ENCODE data around the gene HELZ. TPM values are rescaled to one million over a fixed set of nuclear protein-coding genes. Genes with fewer than 3 reads are reported as not detected.

The HELZ gene
- total and polyA plus RNA-seq, 7 donors, result 1.8 to 55.7 (median 30.8) TPM

GRCh38 chr17:67266496-67266895 is 21.5 kb upstream of the HELZ start:
- Histone ChIP-seq H3K4me1 (no peaks in the 10 kb centered on the region), H3K4me3 (no peak overlapping the region), H3K9me3 (no peaks in the 10 kb centered on the region), H3K36me3 (ENCODE audit: insufficient read depth in 1 of 2, low read depth in 1 of 2) (no peaks in the 10 kb centered on the region), H3K27me3 (ENCODE audit: insufficient read depth in 3 of 3, low read length in 2 of 3) (no peaks in the 10 kb centered on the region), H3K27ac (no peak overlapping the region)
- DNase-seq, result no peak
- intact Hi-C loops (cut with DNase I), result no loop called here
- no peak for ATAC-seq
- TF ChIP-seq CTCF (IDR thresholded peaks at IDR 0.05), result no peak
- 76 to 82% (median 79%) methylated on average over 7 of the region's 7 CpGs for WGBS, 3 donors

- DNase-seq (no peak), ATAC-seq (no peak)
- Histone ChIP-seq H3K36me3 (ENCODE audit: insufficient read depth in 1 of 2, low read depth in 1 of 2) (no peaks in the 10 kb centered on the region), H3K4me1 (no peaks in the 10 kb centered on the region), H3K4me3 (no peak overlapping the region), H3K27ac (no peak overlapping the region), H3K27me3 (ENCODE audit: insufficient read depth in 3 of 3, low read length in 2 of 3) (no peaks in the 10 kb centered on the region), H3K9me3 (no peaks in the 10 kb centered on the region)
- intact Hi-C loops (cut with DNase I), result no loop called here
- 94 to 100% (median 99%) methylated on average over 4 of the region's 4 CpGs for WGBS, 3 donors
- no peak for TF ChIP-seq CTCF (IDR thresholded peaks at IDR 0.05)
These were observed 20.5 kb upstream of the HELZ start for GRCh38 chr17:67265436-67266019.

DNA sequence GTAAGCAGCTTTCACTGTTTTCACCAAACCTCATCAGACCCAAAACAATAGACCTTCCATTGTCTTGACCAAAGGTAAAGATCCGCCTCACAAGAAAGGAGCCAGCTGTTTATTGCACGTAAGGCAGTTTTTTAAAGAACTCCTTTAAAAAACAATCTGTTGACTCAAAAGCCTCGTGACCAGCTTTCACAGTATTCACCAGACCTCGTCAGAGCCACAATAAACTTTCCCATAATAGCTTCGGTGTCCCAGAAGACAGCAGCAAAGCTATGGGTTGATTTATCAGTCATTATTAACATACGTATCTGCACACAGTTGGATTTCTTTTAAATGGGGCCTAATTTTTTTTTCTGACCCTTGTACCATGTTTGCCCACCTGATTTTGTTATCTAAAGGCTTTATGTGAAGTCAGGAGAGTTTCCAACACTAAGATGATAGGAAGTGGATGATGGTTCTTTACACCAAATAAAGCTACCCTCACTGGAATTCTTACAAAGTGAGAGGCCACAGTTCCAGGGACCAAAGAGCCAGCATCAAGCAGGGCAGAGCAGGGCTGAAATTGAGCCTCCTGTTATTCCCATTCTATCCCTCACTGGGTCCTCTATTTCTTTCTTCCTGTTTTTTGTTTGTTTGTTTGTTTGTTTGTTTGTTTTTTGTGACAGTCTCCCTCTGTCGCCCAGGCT is 17.6 kb upstream of the HELZ start:
- no peaks in the 10 kb centered on the region for H3K4me1 ChIP-seq
- no peak overlapping the region for H3K4me3 ChIP-seq
- no peak overlapping the region for H3K27ac ChIP-seq
- no peak for TF ChIP-seq CTCF (IDR thresholded peaks at IDR 0.05)
- no peaks in the 10 kb centered on the region for H3K36me3 ChIP-seq (ENCODE audit: insufficient read depth in 1 of 2, low read depth in 1 of 2)
- DNase-seq (no peak), ATAC-seq (no peak)
- intact Hi-C loops (cut with DNase I), result no loop called here
- no peaks in the 10 kb centered on the region for H3K9me3 ChIP-seq
- H3K27me3 ChIP-seq (ENCODE audit: insufficient read depth in 3 of 3, low read length in 2 of 3), result no peaks in the 10 kb centered on the region
- WGBS, 3 donors, result 87 to 90% (median 89%) methylated on average over 7 of the region's 7 CpGs

DNA sequence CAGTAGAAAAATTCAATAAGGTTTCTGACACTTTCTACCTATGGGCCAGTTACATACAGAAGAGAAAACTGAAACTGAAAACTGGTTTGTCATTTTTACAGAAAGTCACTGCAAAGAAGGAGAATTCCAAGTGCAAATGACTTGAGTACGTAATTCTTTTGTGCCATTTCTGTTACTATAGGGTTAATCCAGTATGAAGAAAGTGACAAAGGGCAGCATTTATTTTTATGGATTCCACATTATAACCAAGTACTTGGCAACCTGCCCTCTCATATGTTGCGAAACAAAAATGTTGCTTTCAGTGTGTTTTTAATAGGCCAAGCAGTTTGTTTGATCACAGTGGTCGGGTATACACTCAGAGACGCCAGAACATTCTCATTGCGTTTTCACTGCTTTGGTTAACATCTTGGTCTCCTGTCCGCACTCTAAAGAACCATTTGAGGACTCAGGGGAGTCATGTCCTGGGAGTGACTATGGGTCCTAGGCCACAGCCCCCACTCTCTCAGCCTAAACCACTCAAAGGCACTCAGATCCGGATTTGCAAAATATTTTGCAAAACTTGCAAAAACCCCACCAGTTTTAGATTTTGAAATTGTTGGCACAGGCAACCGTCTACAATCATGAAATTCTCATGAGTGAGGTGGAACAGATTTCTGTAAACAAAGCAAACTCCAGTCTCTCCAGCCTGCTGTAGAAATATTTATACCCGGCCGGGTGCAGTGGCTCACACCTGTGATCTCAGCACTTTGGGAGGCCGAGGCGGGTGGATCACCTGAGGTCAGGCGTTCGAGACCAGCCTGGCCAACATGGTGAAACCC is 15.4 kb upstream of the HELZ start:
- no peaks in the 10 kb centered on the region for H3K27me3 ChIP-seq (ENCODE audit: insufficient read depth in 3 of 3, low read length in 2 of 3)
- no peak overlapping the region for H3K4me3 ChIP-seq
- intact Hi-C loops (cut with DNase I), result no loop called here
- H3K9me3 ChIP-seq, result no peaks in the 10 kb centered on the region
- H3K27ac ChIP-seq, result no peak overlapping the region
- no peaks in the 10 kb centered on the region for H3K36me3 ChIP-seq (ENCODE audit: insufficient read depth in 1 of 2, low read depth in 1 of 2)
- TF ChIP-seq CTCF (IDR thresholded peaks at IDR 0.05), result no peak
- peak in 3 of 4 donors; percentile 59 to 73 (median 62) for ATAC-seq
- H3K4me1 ChIP-seq, result no peaks in the 10 kb centered on the region
- 41 to 67% (median 42%) methylated on average over 14 of the region's 14 CpGs for WGBS, 3 donors
- DNase-seq, result peak in 1 of 2 donors; percentile 20
